ENCODE results near the gene UVSSA. TPM values are rescaled to one million over a fixed set of nuclear protein-coding genes. Genes with fewer than 3 reads are reported as not detected.

The UVSSA gene
- polyA plus RNA-seq, 1 donor from 2014 or later, result 13.3 TPM

GRCh38 chr4:1400831-1401408 is 53.9 kb downstream of the UVSSA start:
- Histone ChIP-seq H3K9me3 (ENCODE audit: low read length) (peaks cover 38% of the 10 kb centered on the region), H4K20me1 (ENCODE audit: insufficient read depth) (no peaks in the 10 kb centered on the region), H3K9me2 (ENCODE audit: insufficient read depth, low read length) (no peaks in the 10 kb centered on the region), H3K27me3 (ENCODE audit: insufficient read depth, low read depth, low read length) (peaks cover 55% of the 10 kb centered on the region), H3K27ac (ENCODE audit: low read length) (no peak overlapping the region), H3K4me2 (ENCODE audit: low read length) (no peak overlapping the region), H3F3A (ENCODE audit: insufficient read depth, low read length, poor library complexity, severe bottlenecking) (no peaks in the 10 kb centered on the region), H3K79me2 (replicated peaks; ENCODE audit: insufficient read depth, low read length) (no peaks in the 10 kb centered on the region), H2AFZ (ENCODE audit: low read depth, low read length) (no peak overlapping the region), H3K36me3 (ENCODE audit: insufficient read depth, low read length) (no peaks in the 10 kb centered on the region), H3K4me3 (ENCODE audit: low read length) (no peak overlapping the region), H3K9ac (ENCODE audit: low read length) (no peak overlapping the region)
- TF ChIP-seq, protein P1, sequence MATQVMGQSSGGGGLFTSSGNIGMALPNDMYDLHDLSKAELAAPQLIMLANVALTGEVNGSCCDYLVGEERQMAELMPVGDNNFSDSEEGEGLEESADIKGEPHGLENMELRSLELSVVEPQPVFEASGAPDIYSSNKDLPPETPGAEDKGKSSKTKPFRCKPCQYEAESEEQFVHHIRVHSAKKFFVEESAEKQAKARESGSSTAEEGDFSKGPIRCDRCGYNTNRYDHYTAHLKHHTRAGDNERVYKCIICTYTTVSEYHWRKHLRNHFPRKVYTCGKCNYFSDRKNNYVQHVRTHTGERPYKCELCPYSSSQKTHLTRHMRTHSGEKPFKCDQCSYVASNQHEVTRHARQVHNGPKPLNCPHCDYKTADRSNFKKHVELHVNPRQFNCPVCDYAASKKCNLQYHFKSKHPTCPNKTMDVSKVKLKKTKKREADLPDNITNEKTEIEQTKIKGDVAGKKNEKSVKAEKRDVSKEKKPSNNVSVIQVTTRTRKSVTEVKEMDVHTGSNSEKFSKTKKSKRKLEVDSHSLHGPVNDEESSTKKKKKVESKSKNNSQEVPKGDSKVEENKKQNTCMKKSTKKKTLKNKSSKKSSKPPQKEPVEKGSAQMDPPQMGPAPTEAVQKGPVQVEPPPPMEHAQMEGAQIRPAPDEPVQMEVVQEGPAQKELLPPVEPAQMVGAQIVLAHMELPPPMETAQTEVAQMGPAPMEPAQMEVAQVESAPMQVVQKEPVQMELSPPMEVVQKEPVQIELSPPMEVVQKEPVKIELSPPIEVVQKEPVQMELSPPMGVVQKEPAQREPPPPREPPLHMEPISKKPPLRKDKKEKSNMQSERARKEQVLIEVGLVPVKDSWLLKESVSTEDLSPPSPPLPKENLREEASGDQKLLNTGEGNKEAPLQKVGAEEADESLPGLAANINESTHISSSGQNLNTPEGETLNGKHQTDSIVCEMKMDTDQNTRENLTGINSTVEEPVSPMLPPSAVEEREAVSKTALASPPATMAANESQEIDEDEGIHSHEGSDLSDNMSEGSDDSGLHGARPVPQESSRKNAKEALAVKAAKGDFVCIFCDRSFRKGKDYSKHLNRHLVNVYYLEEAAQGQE (IDR thresholded peaks at IDR 0.05; ENCODE audit: borderline replicate concordance), result no peak
- TF ChIP-seq MXI1 (conservative IDR thresholded peaks at IDR 0.05; ENCODE audit: poor library complexity, severe bottlenecking) (no peak), POLR2AphosphoS5 (IDR thresholded peaks at IDR 0.05) (no peak), SMC3 (conservative IDR thresholded peaks at IDR 0.05; ENCODE audit: poor library complexity) (no peak), RAD21 (conservative IDR thresholded peaks at IDR 0.05) (no peak), TAF1 (IDR thresholded peaks at IDR 0.05; ENCODE audit: low read depth) (no peak)

DNA sequence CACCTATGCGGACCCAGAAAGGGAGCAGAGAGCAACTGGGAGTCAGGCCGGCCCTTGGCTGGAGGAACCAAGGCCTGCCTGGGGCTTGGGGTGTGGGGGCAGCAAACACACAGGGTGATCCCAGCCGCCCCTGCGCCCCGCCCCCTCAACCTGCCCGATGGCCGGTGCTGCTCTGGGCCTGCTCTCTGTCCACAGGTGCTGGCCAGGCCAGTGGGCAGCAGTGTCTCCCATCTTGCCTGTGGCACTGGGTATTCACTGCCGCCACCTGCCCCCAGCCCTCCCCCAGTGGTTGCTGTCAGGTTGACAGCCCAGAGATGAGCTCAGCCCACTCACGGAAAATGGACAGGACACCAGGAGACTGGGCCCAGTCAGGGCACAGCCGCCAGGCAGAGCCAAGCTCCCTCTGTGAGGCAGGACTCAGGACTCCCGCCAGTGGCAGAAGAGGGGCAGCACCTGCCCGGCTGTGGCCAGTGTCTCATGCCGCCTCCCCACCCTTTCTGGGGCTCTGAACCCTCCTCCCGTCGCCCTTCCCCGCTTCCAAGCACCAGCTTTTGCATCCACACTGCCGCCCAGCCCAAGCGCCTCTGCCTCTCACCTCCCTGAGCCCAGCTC is 54.5 kb downstream of the UVSSA start:
- TF ChIP-seq RAD21 (conservative IDR thresholded peaks at IDR 0.05), result no peak
- TF ChIP-seq EZH2 (IDR thresholded peaks at IDR 0.05; ENCODE audit: borderline replicate concordance, insufficient read depth, low read length, poor library complexity, severe bottlenecking), result no peak
- TF ChIP-seq TAF1 (IDR thresholded peaks at IDR 0.05; ENCODE audit: low read depth), result no peak
- TF ChIP-seq SMC3 (conservative IDR thresholded peaks at IDR 0.05; ENCODE audit: poor library complexity), result no peak
- TF ChIP-seq MXI1 (conservative IDR thresholded peaks at IDR 0.05; ENCODE audit: poor library complexity, severe bottlenecking), result no peak
- no peak for TF ChIP-seq POLR2AphosphoS5 (IDR thresholded peaks at IDR 0.05)
- TF ChIP-seq, protein P1 (IDR thresholded peaks at IDR 0.05; ENCODE audit: borderline replicate concordance), result no peak
- no peak for TF ChIP-seq EP300 (conservative IDR thresholded peaks at IDR 0.05; ENCODE audit: poor library complexity, severe bottlenecking)
- no peak overlapping the region for H3K4me2 ChIP-seq (ENCODE audit: low read length)
- no peak overlapping the region for H3K9ac ChIP-seq (ENCODE audit: low read length)
- H2AFZ ChIP-seq (ENCODE audit: low read depth, low read length), result no peak overlapping the region
- no peaks in the 10 kb centered on the region for H3K9me2 ChIP-seq (ENCODE audit: insufficient read depth, low read length)
- peaks cover 57% of the 10 kb centered on the region for H3K27me3 ChIP-seq (ENCODE audit: insufficient read depth, low read depth, low read length)
- H3F3A ChIP-seq (ENCODE audit: insufficient read depth, low read length, poor library complexity, severe bottlenecking), result no peaks in the 10 kb centered on the region
- no peaks in the 10 kb centered on the region for H3K79me2 ChIP-seq (replicated peaks; ENCODE audit: insufficient read depth, low read length)
- no peak overlapping the region for H3K27ac ChIP-seq (ENCODE audit: low read length)
- no peak overlapping the region for H3K4me3 ChIP-seq (ENCODE audit: low read length)
- peaks cover 32% of the 10 kb centered on the region for H3K9me3 ChIP-seq (ENCODE audit: low read length)
- no peaks in the 10 kb centered on the region for H3K36me3 ChIP-seq (ENCODE audit: insufficient read depth, low read length)
- H4K20me1 ChIP-seq (ENCODE audit: insufficient read depth), result no peaks in the 10 kb centered on the region

Data from neural cell (in vitro differentiated cells).